HG03060 (cell line): ENCODE data around the gene CENPL.
"Not testable (repeated sequence)": the region's sequence is repeated elsewhere in the genome, so short reads cannot be mapped to it uniquely, and the experiment has no call there.

ENCODE experiments used
- ATAC-seq: cut with Tn5 transposase; IDR thresholded peaks from one replicate; pipeline ENCODE4 v1.9.1; 2021; ENCODE audit warnings: low read depth, moderate number of reproducible peaks; ENCODE audit not compliant: unreplicated experiment

Gene CENPL

GRCh38 chr1:173859547-173859946 lies 34.9 kb upstream of the CENPL start:
- not testable (repeated sequence) for ATAC-seq

GRCh38 chr1:173857363-173857917 lies 32.8 kb upstream of the CENPL start:
- ATAC-seq = no peak

- no peak for ATAC-seq
These were observed 32.2 kb upstream of the CENPL start for GRCh38 chr1:173856903-173857302.

- ATAC-seq = no peak
These were observed 31.3 kb upstream of the CENPL start for GRCh38 chr1:173856014-173856413.

GRCh38 chr1:173853074-173853473 lies 28.4 kb upstream of the CENPL start:
- ATAC-seq = no peak

GRCh38 chr1:173852105-173852504 lies 27.4 kb upstream of the CENPL start:
- ATAC-seq = no peak

- no peak for ATAC-seq
These were observed 8.1 kb upstream of the CENPL start for GRCh38 chr1:173832748-173833147.

- no peak for ATAC-seq
These were observed 2.9 kb upstream of the CENPL start for GRCh38 chr1:173827611-173828010.

GRCh38 chr1:173823781-173824314 lies 835 bp downstream of the CENPL start:
- peak; percentile 14 for ATAC-seq

GRCh38 chr1:173821680-173822079 lies 3.0 kb downstream of the CENPL start:
- ATAC-seq = no peak

- ATAC-seq = no peak
These were observed 6.2 kb downstream of the CENPL start for GRCh38 chr1:173818459-173818858.

- not testable (repeated sequence) for ATAC-seq
These were observed 11.0 kb downstream of the CENPL start for GRCh38 chr1:173813654-173814053.

GRCh38 chr1:173802961-173803360 lies 21.7 kb downstream of the CENPL start:
- no peak for ATAC-seq

- not testable (repeated sequence) for ATAC-seq
These were observed 24.7 kb downstream of the CENPL start for GRCh38 chr1:173799995-173800394.

- no peak for ATAC-seq
These were observed 26.6 kb downstream of the CENPL start for GRCh38 chr1:173798078-173798477.

- no peak for ATAC-seq
These were observed 34.8 kb downstream of the CENPL start for GRCh38 chr1:173789841-173790240.

- ATAC-seq = no peak
These were observed 39.7 kb downstream of the CENPL start for GRCh38 chr1:173784997-173785396.

GRCh38 chr1:173779936-173780335 lies 44.7 kb downstream of the CENPL start:
- no peak for ATAC-seq

GRCh38 chr1:173775578-173776226 lies 49.0 kb downstream of the CENPL start:
- no peak for ATAC-seq

- no peak for ATAC-seq
These were observed 53.1 kb downstream of the CENPL start for GRCh38 chr1:173771560-173771959.

- ATAC-seq = not testable (repeated sequence)
These were observed 54.4 kb downstream of the CENPL start for GRCh38 chr1:173770330-173770729.

- no peak for ATAC-seq
These were observed 55.9 kb downstream of the CENPL start for GRCh38 chr1:173768827-173769226.
